ENCODE results near the gene MRFAP1L1. TPM values are rescaled to one million over a fixed set of nuclear protein-coding genes. Genes with fewer than 3 reads are reported as not detected.
A peak's percentile ranks its signal among the peaks of the same experiment; 100 is the strongest.

MRFAP1L1 gene
- total and polyA plus RNA-seq, 4 donors, result 29.8 to 41.8 (median 30.7) TPM

GRCh38 chr4:6749340-6750171 is 39.9 kb upstream of the MRFAP1L1 start:
- Histone ChIP-seq H3K9ac (ENCODE audit: low read depth in 1 of 2, low read length in 2 of 2) (peak overlapping the region in 1 of 2 donors; percentile 63), H3K36me3 (ENCODE audit: control insufficient read depth in 4 of 4, insufficient read depth in 3 of 4, low read depth in 1 of 4, low read length in 3 of 4) (no peaks in the 10 kb centered on the region), H3K4me3 (ENCODE audit: low read depth in 1 of 3, low read length in 3 of 3) (peak overlapping the region in 2 of 3 donors; percentile 0 to 15), H3K27ac (ENCODE audit: low read depth in 1 of 2, low read length in 2 of 2) (peak overlapping the region; percentile 85 to 90), H3K9me3 (ENCODE audit: control insufficient read depth in 4 of 4, low read length in 3 of 4) (no peaks in the 10 kb centered on the region), H3K27me3 (ENCODE audit: control insufficient read depth in 4 of 4, insufficient read depth in 4 of 4, low read length in 3 of 4) (no peaks in the 10 kb centered on the region), H3K4me1 (ENCODE audit: control insufficient read depth in 4 of 4, insufficient read depth in 4 of 4, low read length in 3 of 4) (peaks cover 33 to 80% (median 71%) of the 10 kb centered on the region in 4 donors)
- peak; percentile 80 for DNase-seq (ENCODE audit: low spot score)
- TF ChIP-seq ATF3 (IDR thresholded peaks at IDR 0.05), result peak; percentile 74
- TF ChIP-seq CTCF (IDR thresholded peaks at IDR 0.05; ENCODE audit: low read depth, low read length, missing input control), result no peak
- no peak for TF ChIP-seq GABPA (IDR thresholded peaks at IDR 0.05 in 1 of 2, conservative IDR thresholded peaks at IDR 0.05 in 1 of 2)
- peak; percentile 87 for TF ChIP-seq FOXA1 (IDR thresholded peaks at IDR 0.05)
- TF ChIP-seq TAF1 (conservative IDR thresholded peaks at IDR 0.05), result no peak
- peak; percentile 79 for TF ChIP-seq FOXA2 (IDR thresholded peaks at IDR 0.05)
- peak; percentile 99 to 100 for TF ChIP-seq RXRA (IDR thresholded peaks at IDR 0.05)
- peak; percentile 77 to 89 for TF ChIP-seq JUND (IDR thresholded peaks at IDR 0.05)
- TF ChIP-seq MAX (IDR thresholded peaks at IDR 0.05), result peak; percentile 98
- peak; percentile 56 for TF ChIP-seq REST (IDR thresholded peaks at IDR 0.05)
- TF ChIP-seq HNF4G (IDR thresholded peaks at IDR 0.05), result peak; percentile 81
- TF ChIP-seq RAD21 (IDR thresholded peaks at IDR 0.05), result peak; percentile 50 to 69
- peak; percentile 89 for TF ChIP-seq YY1 (IDR thresholded peaks at IDR 0.05)
- peak; percentile 94 to 96 for TF ChIP-seq HNF4A (conservative IDR thresholded peaks at IDR 0.05)
- TF ChIP-seq SP1 (IDR thresholded peaks at IDR 0.05), result peak; percentile 99
- peak; percentile 93 for TF ChIP-seq ZBTB33 (IDR thresholded peaks at IDR 0.05)
- peak; percentile 85 for TF ChIP-seq NR2F2 (IDR thresholded peaks at IDR 0.05)
- peak in 1 of 2 donors; percentile 86 for TF ChIP-seq EGR1 (IDR thresholded peaks at IDR 0.05; ENCODE audit: low read depth in 2 of 2)
- 19% methylated on average over 25 of the region's 25 CpGs for WGBS
